Ovary (tissue), 9 donors: ENCODE data around the gene NUMA1. TPM values are rescaled to one million over a fixed set of nuclear protein-coding genes. Genes with fewer than 3 reads are reported as not detected.
A peak's percentile ranks its signal among the peaks of the same experiment; 100 is the strongest.

ENCODE experiments used
- DNase-seq, 5 donors: peaks; one replicate each; pipeline ENCODE4 v3.0.0-alpha.2; 2019 to 2020
- H3K27ac ChIP-seq, 2 donors: fragments of 200-600 bp; one replicate each; pipeline versions ENCODE4 v1.5.1 to v1.8.0; 2019 to 2022
- H3K27me3 ChIP-seq: fragments of 200-600 bp; one replicate; pipeline ENCODE4 v1.8.0; 2022
- H3K36me3 ChIP-seq: fragments of 200-600 bp; sonication (generic); one replicate; pipeline ENCODE4 v1.5.1; 2019
- H3K4me1 ChIP-seq: one replicate; pipeline ENCODE4 v1.8.1; 2013; ENCODE audit warnings: mild to moderate bottlenecking, moderate library complexity; ENCODE audit not compliant: insufficient read depth
- H3K4me3 ChIP-seq: fragments of 200-600 bp; sonication (generic); one replicate; pipeline ENCODE4 v1.5.1; 2017
- H3K9me3 ChIP-seq, 2 donors: fragments of 200-600 bp in 1 of 2; sonication (generic) in 1 of 2; one replicate each; pipeline versions ENCODE4 v1.5.1 to v1.8.1; 2013 to 2019; ENCODE audit warnings: mild to moderate bottlenecking in 1 of 2, moderate library complexity in 1 of 2
- CTCF ChIP-seq, 3 donors: fragments of 450-650 bp in 2 of 3; fragments of 200-600 bp in 1 of 3; IDR thresholded peaks; one replicate each; pipeline versions ENCODE4 v1.5.1 to v1.8.0; 2016 to 2022; ENCODE audit warnings: antibody characterized with exemption in 3 of 3, mild to moderate bottlenecking in 1 of 3
- EP300 ChIP-seq: sonication (generic); formaldehyde crosslinking; IDR thresholded peaks from one replicate; pipeline ENCODE4 v1.6.1; 2017; ENCODE audit warnings: antibody characterized with exemption
- POLR2A ChIP-seq: fragments of 450-650 bp; IDR thresholded peaks from one replicate; pipeline ENCODE4 v1.6.1; 2017; ENCODE audit warnings: antibody characterized with exemption, mild to moderate bottlenecking, moderate library complexity
- WGBS, 3 donors: extraction: QIAGEN DNeasy Blood & Tissue Kit in 1 of 3; methylation state at CpG; one replicate each; pipeline versions ENCODE4 v1.1.5 to v1.1.7; 2013 to 2017; 5-methylcytosine and 5-hydroxymethylcytosine counted together
- intact Hi-C, 4 donors: fragments of 100-400 bp; cut with DNase I; formaldehyde crosslinking; loops; one replicate each; pipeline versions ENCODE4 v1.11.0 to v1.15.1; 2022 to 2023
- polyA plus RNA-seq, 2 donors: library from polyadenylated mRNA; stranded (reverse); fragments of 200-250 nt in 1 of 2; fragments of 350-450 nt in 1 of 2; fragmentation: Illumina TruSeq in 1 of 2; extraction: RNeasy Lipid Tissue Mini Kit (QIAGEN cat#74804) in 1 of 2; gene quantifications; one replicate each; pipeline ENCODE4 v1.2.3, GENCODE V29; 2013 to 2014
- total RNA-seq, 7 donors: library from RNA; depleted of rRNA in 2 of 7; stranded (reverse); fragments of >200 nt in 2 of 7; fragmentation: NEBNext Ultra II Directional in 3 of 7; extraction: Animal tissue kit (Norgen Biotek cat#: 25700) in 3 of 7; gene quantifications; one replicate each; pipeline versions ENCODE4 v1.1.0 to v1.2.4, GENCODE V29; 2016 to 2023
- donor health status: DM: no; HTN: no; CAD: no; lungs with moderate emphysema.
- donor health status: DM: no; HTN: no; CAD: no.
- donor health status: Bipolar disorder and iron deficiency.
- donor health status: DM: yes; HTN: yes; CAD: no.
- donor health status: DM: no; HTN: no; CAD: no.
- donor health status: DM: yes; HTN: yes; CAD: no.

The NUMA1 gene
- total and polyA plus RNA-seq, 9 donors, result 156 to 270 (median 235) TPM

DNA sequence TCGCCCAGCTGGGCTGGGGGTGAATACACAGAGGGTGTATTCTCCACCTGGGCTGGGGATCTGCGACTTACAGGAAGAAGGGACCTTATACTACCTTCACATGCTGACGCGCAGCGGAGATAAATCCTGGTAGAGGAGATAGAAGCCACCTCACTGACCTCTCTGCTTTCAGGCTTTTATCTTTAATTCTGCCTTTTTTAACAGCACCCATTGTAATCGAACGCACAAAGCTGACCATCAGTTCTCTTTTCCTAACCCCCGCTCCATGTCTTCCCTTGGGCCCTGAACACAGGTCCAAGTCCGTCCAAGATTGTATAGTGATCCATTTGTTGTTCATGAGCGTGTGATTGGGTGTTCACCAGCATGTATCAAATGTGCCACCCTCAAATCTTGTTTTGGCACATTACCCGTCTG lies 23.4 kb upstream of the NUMA1 start:
- DNase-seq, result no peak
- Histone ChIP-seq H3K4me1 (peaks cover 4% of the 10 kb centered on the region), H3K9me3 (no peaks in the 10 kb centered on the region), H3K4me3 (peak overlapping the region; percentile 46), H3K36me3 (no peaks in the 10 kb centered on the region), H3K27ac (peak overlapping the region; percentile 37 to 89), H3K27me3 (no peaks in the 10 kb centered on the region)
- peak in 1 of 3 donors; percentile 1 for TF ChIP-seq CTCF (IDR thresholded peaks at IDR 0.05)
- no peak for TF ChIP-seq EP300
- TF ChIP-seq POLR2A, result no peak
- WGBS, 3 donors, result 73 to 79% (median 76%) methylated on average over 11 of the region's 11 CpGs
- intact Hi-C loops, result no loop called here

DNA sequence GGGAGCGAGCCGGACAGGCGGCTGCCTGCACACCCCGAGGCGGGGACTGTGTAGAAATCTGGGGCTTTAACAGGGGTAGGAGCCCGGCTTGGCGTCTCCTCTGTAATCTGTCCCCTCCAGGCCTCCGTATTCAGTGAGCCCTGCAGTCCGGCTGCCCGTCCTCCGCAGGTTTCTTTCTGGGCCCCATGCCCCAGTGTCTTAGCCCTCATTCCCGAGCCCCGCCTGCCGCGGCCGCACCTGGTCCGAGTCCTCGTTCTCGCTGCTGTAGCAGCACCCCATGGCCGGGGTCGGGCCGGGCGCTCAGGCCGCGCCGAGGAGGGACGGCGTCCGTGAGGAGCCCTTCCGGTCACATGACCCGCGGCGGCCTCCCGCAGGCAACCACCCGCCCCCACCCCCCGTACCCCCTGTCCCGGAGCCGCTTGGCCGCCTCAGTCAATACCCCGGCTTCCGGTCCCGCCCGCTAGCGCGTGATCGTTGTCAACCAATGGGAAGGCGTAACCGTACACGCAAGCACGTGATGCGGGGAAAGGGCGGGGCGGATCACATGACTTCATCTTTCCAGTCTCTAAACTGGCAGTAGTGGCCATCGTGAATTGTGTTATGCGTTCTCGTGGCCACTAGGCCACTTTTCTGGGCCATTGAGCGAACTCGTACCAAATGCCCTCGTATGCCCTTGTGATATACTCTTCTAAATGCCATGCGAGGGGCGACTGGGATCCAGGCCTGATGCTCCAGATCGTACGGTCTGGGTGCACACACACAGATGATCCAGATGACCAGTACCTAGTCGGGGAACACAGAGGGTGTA lies 22.8 kb upstream of the NUMA1 start, which contains the start of gene LAMTOR1:
LAMTOR1 (minus strand) TSS at position 352 of the 808 bp plus-strand sequence; CDS start at position 279, 73 bp downstream.
- WGBS, 3 donors, result 1 to 3% (median 1%) methylated on average over 53 to 64 of the region's 64 CpGs
- DNase-seq, result peak; percentile 99 to 100 (median 100)
- Histone ChIP-seq H3K27me3 (no peaks in the 10 kb centered on the region), H3K4me1 (peaks cover 4% of the 10 kb centered on the region), H3K27ac (peak within 1 kb of the TSS; percentile 43 to 89), H3K36me3 (no peaks in the 10 kb centered on the region), H3K9me3 (no peaks in the 10 kb centered on the region), H3K4me3 (peak within 1 kb of the TSS; percentile 97)
- no peak for TF ChIP-seq EP300
- peak; percentile 72 for TF ChIP-seq POLR2A
- peak in 2 of 3 donors; percentile 54 to 71 for TF ChIP-seq CTCF (IDR thresholded peaks at IDR 0.05)
- intact Hi-C loops, result no loop called here

- H3K4me3 ChIP-seq, result peak overlapping the region; percentile 97
- 0 to 3% (median 1%) methylated on average over 9 of the region's 9 CpGs for WGBS, 3 donors
- peak overlapping the region; percentile 43 to 89 for H3K27ac ChIP-seq
- peaks cover 4% of the 10 kb centered on the region for H3K4me1 ChIP-seq
- H3K27me3 ChIP-seq, result no peaks in the 10 kb centered on the region
- TF ChIP-seq POLR2A, result no peak
- TF ChIP-seq EP300, result no peak
- no peak for TF ChIP-seq CTCF (IDR thresholded peaks at IDR 0.05)
- intact Hi-C loops, result no loop called here
- H3K36me3 ChIP-seq, result no peaks in the 10 kb centered on the region
- no peak for DNase-seq
- no peaks in the 10 kb centered on the region for H3K9me3 ChIP-seq
Measured at GRCh38 chr11:72102631-72102945, 22.2 kb upstream of the NUMA1 start.

- TF ChIP-seq POLR2A (no peak), CTCF (IDR thresholded peaks at IDR 0.05) (no peak), EP300 (no peak)
- H3K27ac ChIP-seq, result peak overlapping the region in 1 of 2 donors; percentile 89
- peaks cover 4% of the 10 kb centered on the region for H3K4me1 ChIP-seq
- peak overlapping the region; percentile 97 for H3K4me3 ChIP-seq
- no peaks in the 10 kb centered on the region for H3K36me3 ChIP-seq
- H3K9me3 ChIP-seq, result no peaks in the 10 kb centered on the region
- intact Hi-C loops, result no loop called here
- H3K27me3 ChIP-seq, result no peaks in the 10 kb centered on the region
- no peak for DNase-seq
- 40 to 45% (median 44%) methylated on average over 4 of the region's 4 CpGs for WGBS, 3 donors
Measured at GRCh38 chr11:72102162-72102561, 21.8 kb upstream of the NUMA1 start.
